Hematopoietic multipotent progenitor cell (in vitro differentiated cells): ENCODE measurements around the gene RPL37. TPM values are rescaled to one million over a fixed set of nuclear protein-coding genes. Genes with fewer than 3 reads are reported as not detected.
"Not testable (repeated sequence)": the region's sequence is repeated elsewhere in the genome, so short reads cannot be mapped to it uniquely, and the experiment has no call there.

ENCODE experiments used
- DNase-seq, 3 donors: peaks; one replicate each; pipeline ENCODE4 v3.0.0-alpha.2; 2011 to 2015; ENCODE audit warnings: low read depth in 2 of 3, low spot score in 2 of 3
- total RNA-seq: library from RNA; depleted of rRNA; stranded (reverse); fragments of >200 nt; gene quantifications from one replicate; pipeline ENCODE4 v1.2.3, GENCODE V29; 2012

The RPL37 gene
- total RNA-seq, 1 donor = 101 TPM

GRCh38 chr5:40798012-40798800 is 36.8 kb downstream of the RPL37 start, which contains the start of gene PRKAA1:
PRKAA1 (minus strand) TSS chr5:40798374; CDS start chr5:40798189, 185 bp downstream.
- peak; percentile 76 to 94 (median 90) for DNase-seq

GRCh38 chr5:40797273-40798011 is 37.6 kb downstream of the RPL37 start:
- DNase-seq = peak; percentile 49 to 97 (median 86)

DNA sequence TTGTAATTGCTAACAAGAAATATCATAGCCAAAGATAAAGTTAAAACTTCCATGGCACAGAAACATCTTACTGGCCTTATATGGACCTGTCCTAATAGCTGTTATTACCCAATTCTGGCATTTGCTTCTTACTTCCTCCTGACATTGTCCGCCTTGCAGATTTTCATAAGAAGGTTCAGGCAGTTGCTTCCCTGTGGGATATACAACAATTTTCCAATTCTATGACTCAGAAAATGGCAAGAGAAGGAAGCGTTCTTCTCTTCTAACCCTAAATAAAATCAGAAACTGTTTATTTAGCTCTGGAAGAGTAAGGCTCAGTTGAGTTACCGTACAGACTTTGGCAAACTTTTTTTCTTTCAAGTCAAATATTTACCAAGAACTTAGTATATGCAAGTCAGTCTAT is 38.5 kb downstream of the RPL37 start:
- no peak for DNase-seq

GRCh38 chr5:40794877-40795276 is 40.1 kb downstream of the RPL37 start:
- DNase-seq = not testable (repeated sequence)

- not testable (repeated sequence) for DNase-seq
Observed at GRCh38 chr5:40794340-40794739, 40.7 kb downstream of the RPL37 start.

- not testable (repeated sequence) for DNase-seq
Observed at GRCh38 chr5:40792691-40793090, 42.3 kb downstream of the RPL37 start.

DNA sequence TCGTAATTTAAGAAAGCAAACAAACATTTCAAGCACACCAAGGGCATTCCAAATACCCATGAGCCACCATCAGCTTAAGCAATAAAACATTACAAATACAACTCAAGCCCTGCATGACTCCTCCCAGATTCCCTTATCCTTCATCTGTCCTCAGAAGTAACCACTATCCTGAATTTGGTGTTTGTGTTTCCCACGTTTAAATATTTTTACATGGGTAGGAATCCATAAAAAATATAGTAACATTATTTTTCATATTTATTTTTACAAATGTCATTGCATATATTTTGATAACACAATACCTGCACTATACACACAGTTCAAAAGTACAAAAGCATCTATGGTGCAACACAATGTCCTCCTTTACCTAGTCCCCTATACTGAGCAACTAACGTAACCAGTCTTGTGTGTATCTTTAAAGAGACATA is 43.3 kb downstream of the RPL37 start:
- no peak for DNase-seq

DNA sequence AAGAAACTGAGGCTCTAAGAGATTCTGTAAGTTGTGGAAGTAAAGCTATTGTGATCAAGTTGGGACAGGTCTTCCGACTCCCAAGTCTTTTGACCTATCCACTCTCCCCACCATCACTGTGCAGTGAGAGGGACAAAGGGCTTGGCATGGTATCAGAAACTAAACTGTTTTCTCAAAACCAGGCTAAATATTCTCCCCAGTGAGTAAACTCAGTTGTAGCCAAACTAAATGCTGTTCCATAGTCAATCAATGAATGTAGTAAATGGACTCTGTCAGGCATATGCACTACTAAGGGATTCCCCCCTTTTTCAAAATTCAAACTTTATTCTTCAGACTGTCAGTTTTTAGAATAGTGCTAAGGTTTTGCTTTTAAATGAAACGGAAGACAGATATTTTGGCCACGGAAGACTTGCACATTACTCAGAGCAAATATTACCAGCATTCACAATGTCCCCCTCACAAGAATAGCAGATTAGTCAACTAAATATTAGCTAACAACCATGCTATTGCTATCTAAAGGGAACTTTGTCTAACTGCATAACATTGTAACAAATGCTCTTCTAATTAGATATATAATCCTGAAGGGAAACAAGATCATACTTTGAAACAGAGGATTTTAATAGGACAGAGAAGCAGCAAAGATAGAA is 44.0 kb downstream of the RPL37 start:
- no peak for DNase-seq

- not testable (repeated sequence) for DNase-seq
Observed at GRCh38 chr5:40788941-40789340, 46.1 kb downstream of the RPL37 start.

DNA sequence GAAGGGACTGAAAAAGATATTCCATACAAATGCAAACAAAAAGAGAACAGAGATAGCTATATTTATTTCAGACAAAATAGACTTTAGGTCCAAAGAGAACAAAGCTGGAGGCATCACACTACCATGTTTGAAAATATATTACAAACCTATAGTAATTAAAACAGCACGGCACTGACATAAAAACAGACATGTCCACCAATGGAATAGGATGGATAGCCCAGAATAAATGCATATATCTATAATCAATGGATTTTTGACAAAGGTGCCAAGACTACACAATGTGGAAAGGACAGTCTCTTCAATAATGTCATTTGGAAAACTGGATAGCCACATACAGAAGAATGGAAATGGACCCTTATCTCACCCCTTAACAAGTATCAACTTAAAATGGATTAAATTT is 47.0 kb downstream of the RPL37 start:
- DNase-seq = no peak

GRCh38 chr5:40786664-40787063 is 48.4 kb downstream of the RPL37 start:
- not testable (repeated sequence) for DNase-seq

- DNase-seq = no peak
Observed at GRCh38 chr5:40784916-40785315, 50.1 kb downstream of the RPL37 start.

- DNase-seq = no peak
Observed at GRCh38 chr5:40784027-40784653, 50.9 kb downstream of the RPL37 start.

DNA sequence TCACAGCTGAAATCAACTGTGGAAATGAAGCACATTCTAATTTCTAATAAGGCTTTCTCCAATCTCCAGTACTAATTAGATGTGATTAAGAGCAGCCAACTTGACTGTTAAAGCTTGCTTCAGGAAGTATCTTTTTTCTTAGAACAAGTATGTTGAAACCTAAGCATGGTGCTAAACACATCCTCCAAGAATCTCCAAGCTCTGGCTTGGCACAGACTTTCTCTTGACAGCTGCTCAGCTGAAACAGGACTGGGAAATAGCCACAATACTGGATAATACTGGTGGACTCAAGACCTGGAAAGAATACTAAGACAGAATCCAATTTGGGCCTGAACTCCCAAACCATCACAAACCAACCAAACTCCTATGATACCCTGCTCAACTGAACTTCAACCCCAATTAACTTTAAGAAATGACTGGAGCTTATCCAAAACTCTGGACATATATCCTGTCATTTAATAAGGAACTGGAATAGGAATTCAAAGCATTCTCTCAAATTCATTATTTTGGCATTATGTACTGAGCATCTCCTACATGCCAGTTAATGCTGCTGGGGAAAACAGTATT is 53.1 kb downstream of the RPL37 start:
- DNase-seq = no peak

DNA sequence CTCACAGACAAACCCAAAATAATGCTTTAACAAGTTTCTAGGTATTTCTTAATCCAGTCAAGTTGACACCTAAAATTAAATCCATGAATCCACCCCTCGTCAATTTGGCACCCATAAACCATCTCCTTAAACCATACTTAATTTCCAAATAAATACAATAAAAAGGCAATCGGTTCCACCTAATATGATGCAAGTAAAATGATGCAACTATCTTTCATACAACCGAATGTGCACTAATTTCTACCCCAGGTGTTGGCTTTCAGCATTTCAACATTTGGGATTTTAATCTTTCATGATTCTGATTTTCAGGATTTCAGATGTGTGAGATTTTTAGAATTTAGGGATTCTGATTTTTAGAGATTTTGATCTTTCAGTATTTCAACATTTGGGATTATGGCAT is 54.2 kb downstream of the RPL37 start:
- no peak for DNase-seq

- DNase-seq = no peak
Observed at GRCh38 chr5:40780199-40780598, 54.8 kb downstream of the RPL37 start.

DNA sequence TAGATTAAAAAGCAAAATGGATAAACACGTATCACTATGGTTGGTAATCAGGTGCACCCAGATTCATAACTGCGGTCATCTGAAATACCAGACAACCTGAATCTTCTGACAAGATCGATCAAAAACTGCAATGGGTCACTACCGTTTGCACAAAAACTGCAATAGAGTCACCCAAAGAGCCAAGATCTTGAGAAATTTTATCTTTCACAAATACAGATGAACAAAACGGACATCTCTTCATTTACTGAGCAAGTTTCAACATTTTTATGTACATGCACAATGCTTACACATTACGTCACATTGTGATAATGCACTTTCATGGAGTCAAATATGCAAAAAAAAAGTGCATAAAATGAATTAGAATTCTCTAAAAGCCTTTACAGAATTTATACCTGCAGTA is 55.5 kb downstream of the RPL37 start:
- no peak for DNase-seq

- no peak for DNase-seq
Observed at GRCh38 chr5:40778133-40778532, 56.9 kb downstream of the RPL37 start.

GRCh38 chr5:40776658-40776977 is 58.4 kb downstream of the RPL37 start:
- no peak for DNase-seq

GRCh38 chr5:40775846-40776657 is 59.0 kb downstream of the RPL37 start:
- peak in 1 of 3 donors; percentile 9 for DNase-seq
